Activated CD4-positive, CD25-positive, alpha-beta regulatory T cell treated with anti-CD3 and anti-CD28 coated beads, Interleukin-2, amount 50 U/mL, for 72 hours (primary cell): ENCODE results near the gene ANXA1.
"Not testable (repeated sequence)": the region's sequence is repeated elsewhere in the genome, so short reads cannot be mapped to it uniquely, and the experiment has no call there.

Experiments used
- DNase-seq: peaks from one replicate; pipeline ENCODE4 v3.0.0; 2021

Gene ANXA1

GRCh38 chr9:73151653-73152542 is at the start of gene ANXA1:
Gene ANXA1 (plus strand): TSS chr9:73151865. CDS start chr9:73158536, 6,671 bp downstream.
- no peak for DNase-seq

GRCh38 chr9:73104342-73104741 is 47.3 kb upstream of the ANXA1 start:
- no peak for DNase-seq

- DNase-seq: no peak
These were observed 46.7 kb upstream of the ANXA1 start for GRCh38 chr9:73104921-73105320.

- not testable (repeated sequence) for DNase-seq
These were observed 44.1 kb upstream of the ANXA1 start for GRCh38 chr9:73107489-73108069.

- no peak for DNase-seq
These were observed 37.6 kb upstream of the ANXA1 start for GRCh38 chr9:73114058-73114457.

- DNase-seq: no peak
These were observed 36.7 kb upstream of the ANXA1 start for GRCh38 chr9:73114958-73115357.

GRCh38 chr9:73116031-73116430 is 35.6 kb upstream of the ANXA1 start:
- no peak for DNase-seq

GRCh38 chr9:73116880-73117279 is 34.8 kb upstream of the ANXA1 start:
- no peak for DNase-seq

- no peak for DNase-seq
These were observed 33.4 kb upstream of the ANXA1 start for GRCh38 chr9:73118286-73118685.

- no peak for DNase-seq
These were observed 32.6 kb upstream of the ANXA1 start for GRCh38 chr9:73118898-73119554.

- no peak for DNase-seq
These were observed 30.2 kb upstream of the ANXA1 start for GRCh38 chr9:73121375-73121935.

- no peak for DNase-seq
These were observed 26.0 kb upstream of the ANXA1 start for GRCh38 chr9:73125651-73126050.

- DNase-seq: no peak
These were observed 21.6 kb upstream of the ANXA1 start for GRCh38 chr9:73129941-73130685.

- no peak for DNase-seq
These were observed 20.2 kb upstream of the ANXA1 start for GRCh38 chr9:73131461-73131860.

GRCh38 chr9:73132034-73132776 is 19.5 kb upstream of the ANXA1 start:
- peak; percentile 49 for DNase-seq

- no peak for DNase-seq
These were observed 18.5 kb upstream of the ANXA1 start for GRCh38 chr9:73133022-73133651.

- no peak for DNase-seq
These were observed 17.7 kb upstream of the ANXA1 start for GRCh38 chr9:73133921-73134407.

GRCh38 chr9:73135394-73135793 is 16.3 kb upstream of the ANXA1 start:
- DNase-seq: no peak

- DNase-seq: no peak
These were observed 14.3 kb upstream of the ANXA1 start for GRCh38 chr9:73137286-73137899.

GRCh38 chr9:73137914-73138313 is 13.8 kb upstream of the ANXA1 start:
- DNase-seq: no peak

- DNase-seq: no peak
These were observed 13.1 kb upstream of the ANXA1 start for GRCh38 chr9:73138516-73138915.
